ENCODE measurements around the gene RHOA. TPM values are rescaled to one million over a fixed set of nuclear protein-coding genes. Genes with fewer than 3 reads are reported as not detected.

The RHOA gene
- total and polyA plus RNA-seq, 2 of the 13 experiments (the other 11 are each of a cell fraction or from before 2014, with no cell fraction given), result 131 to 177 TPM

DNA sequence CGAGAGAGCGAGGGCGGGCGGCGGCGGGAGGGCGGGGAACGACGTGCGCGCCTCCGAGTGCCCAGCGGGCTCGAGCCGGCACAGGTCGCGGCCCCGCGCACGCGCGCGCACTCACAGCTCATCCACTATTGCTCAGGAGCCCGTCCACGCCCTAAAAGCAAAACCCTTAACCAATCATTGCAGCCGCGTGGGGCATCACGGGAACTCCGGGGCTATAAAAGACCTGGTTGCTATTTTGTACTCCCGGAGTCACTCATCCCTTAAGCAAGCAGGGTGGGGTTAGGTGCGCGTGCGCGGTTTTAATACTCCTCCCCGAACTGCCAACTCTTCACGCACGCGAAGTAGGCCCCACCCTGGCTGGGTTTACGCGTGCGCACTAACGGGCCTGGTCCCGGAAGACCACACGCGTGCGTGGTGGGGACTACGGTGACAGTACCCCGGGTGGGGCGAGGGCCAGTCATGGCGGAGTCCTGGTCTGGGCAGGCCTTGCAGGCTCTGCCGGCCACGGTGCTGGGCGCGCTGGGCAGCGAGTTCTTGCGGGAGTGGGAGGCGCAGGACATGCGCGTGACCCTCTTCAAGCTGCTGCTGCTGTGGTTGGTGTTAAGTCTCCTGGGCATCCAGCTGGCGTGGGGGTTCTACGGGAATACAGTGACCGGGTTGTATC lies at the start of gene RHOA, which contains the start of gene TCTA (continued):
- TF ChIP-seq IKZF5 (CRISPR knock-in tag; IDR thresholded peaks at IDR 0.05) (peak; percentile 82; the same call in 1 of the 2 replicates), MXI1 (IDR thresholded peaks at IDR 0.05; ENCODE audit: borderline replicate concordance, low read depth, low read length) (peak; percentile 88; the same call in 2 of the 3 replicates), ZNF646 (CRISPR knock-in tag; IDR thresholded peaks at IDR 0.05) (no peak), PATZ1 (CRISPR knock-in tag; IDR thresholded peaks at IDR 0.05) (peak; percentile 81), HNRNPLL (IDR thresholded peaks at IDR 0.05; ENCODE audit: low read depth, low read length, poor library complexity, severe bottlenecking) (peak; percentile 21), ARHGAP35 (CRISPR knock-in tag; IDR thresholded peaks at IDR 0.05; ENCODE audit: borderline replicate concordance) (0 out of 2 replicates have a peak, but pooled peaks have one; percentile 76), HIC2 (CRISPR knock-in tag; IDR thresholded peaks at IDR 0.05; ENCODE audit: low read depth) (no peak), ZBTB3 (CRISPR knock-in tag; IDR thresholded peaks at IDR 0.05; ENCODE audit: borderline replicate concordance, low read depth) (no peak), ELF1 (CRISPR knock-in tag; IDR thresholded peaks at IDR 0.05) (peak; percentile 88), PLSCR1 (CRISPR knock-in tag; IDR thresholded peaks at IDR 0.05; ENCODE audit: borderline replicate concordance) (0 out of 2 replicates have a peak, but pooled peaks have one; percentile 30), BHLHE40 (IDR thresholded peaks at IDR 0.05; ENCODE audit: low read length) (no peak)
